ENCODE results near the gene BACH2.
A peak's percentile ranks its signal among the peaks of the same experiment; 100 is the strongest.
"Not testable (repeated sequence)": the region's sequence is repeated elsewhere in the genome, so short reads cannot be mapped to it uniquely, and the experiment has no call there.

Gene BACH2

DNA sequence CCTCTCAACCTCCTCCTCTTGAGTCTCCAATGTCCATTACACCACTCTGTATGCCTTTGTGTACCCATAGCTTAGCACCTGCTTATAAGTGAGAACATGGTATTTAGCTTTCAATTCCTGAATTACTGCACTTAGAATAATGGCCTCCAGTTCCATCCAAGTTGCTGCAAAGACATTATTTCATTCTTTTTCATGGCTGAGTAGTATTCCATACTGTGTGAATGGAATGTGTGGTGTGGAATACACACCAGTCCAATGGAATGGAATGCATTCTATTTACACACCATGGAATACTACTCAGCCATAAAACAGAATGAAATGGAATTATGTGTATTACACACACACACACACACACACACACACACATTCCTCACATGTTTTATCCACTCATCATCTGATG lies 116.1 kb downstream of the BACH2 start:
- no peak for DNase-seq

DNA sequence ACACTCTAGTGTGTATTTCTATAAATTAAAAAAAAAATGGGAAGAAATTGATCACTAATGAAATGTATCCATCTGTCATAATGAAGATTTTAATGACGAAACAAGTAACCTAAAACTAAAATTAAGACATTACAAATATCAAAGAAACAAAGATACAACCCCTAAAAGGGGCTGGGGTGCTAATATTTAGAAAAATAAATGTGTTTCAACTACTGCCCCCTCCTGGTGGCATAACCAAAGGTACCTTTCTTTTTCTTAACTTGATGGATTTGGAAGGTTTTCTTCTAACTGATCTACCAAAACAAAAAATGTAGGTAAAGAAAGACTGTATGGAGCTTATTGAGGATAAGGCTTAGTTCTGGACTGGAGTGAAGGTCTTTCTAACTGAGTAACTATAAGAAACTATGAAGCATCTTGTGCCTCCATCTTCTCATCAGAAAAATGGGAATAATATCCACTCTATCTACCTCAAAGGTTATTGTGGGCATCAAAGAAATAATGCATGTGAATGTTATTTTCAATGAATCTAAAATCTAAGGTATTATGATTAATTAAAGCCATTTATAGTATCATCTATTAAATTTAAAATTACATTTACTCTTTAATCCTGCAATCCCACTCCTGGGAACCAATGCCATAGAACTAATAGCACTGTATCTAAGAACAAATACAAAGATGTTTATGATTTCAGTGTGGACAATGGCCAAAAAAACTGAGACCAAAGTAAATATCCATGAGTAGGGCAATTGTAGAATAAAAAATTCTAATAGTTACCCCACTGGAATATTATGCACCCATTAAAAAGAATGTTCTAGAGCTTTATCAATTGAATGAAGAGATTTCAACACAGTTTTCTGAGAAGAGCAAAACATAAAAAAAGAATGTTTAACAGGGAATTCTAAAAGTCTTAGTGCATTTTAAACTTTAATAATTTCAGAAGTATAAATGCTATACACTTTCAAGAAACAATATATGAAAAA lies 117.2 kb downstream of the BACH2 start:
- DNase-seq, result no peak

DNA sequence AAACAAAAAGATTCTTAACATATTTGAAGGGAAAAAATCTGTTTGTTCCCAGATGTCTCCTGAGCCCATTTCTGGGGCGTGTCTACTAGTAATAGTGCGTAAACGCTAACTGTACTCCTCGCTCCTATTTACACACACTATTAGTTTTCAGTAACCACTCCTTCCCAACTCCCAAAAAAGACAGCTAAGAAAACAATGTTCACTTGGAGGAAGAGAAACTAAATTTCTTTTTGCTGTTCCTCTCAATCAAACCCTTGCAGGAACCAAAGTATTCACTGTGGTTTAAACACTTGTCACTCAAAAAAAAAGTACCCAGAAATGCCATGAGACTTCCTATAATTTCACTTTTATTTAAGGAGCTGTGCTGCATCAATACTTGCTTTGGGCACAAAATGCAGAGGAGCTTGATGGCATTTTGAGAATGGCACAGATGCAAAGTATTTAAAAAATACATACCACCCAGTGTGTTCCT lies 118.2 kb downstream of the BACH2 start:
- DNase-seq, result no peak

GRCh38 chr6:90177544-90178383 lies 118.9 kb downstream of the BACH2 start:
- peak in 1 of 2 experiments; percentile 4 for DNase-seq

GRCh38 chr6:90175627-90176538 lies 120.8 kb downstream of the BACH2 start:
- no peak for DNase-seq

DNA sequence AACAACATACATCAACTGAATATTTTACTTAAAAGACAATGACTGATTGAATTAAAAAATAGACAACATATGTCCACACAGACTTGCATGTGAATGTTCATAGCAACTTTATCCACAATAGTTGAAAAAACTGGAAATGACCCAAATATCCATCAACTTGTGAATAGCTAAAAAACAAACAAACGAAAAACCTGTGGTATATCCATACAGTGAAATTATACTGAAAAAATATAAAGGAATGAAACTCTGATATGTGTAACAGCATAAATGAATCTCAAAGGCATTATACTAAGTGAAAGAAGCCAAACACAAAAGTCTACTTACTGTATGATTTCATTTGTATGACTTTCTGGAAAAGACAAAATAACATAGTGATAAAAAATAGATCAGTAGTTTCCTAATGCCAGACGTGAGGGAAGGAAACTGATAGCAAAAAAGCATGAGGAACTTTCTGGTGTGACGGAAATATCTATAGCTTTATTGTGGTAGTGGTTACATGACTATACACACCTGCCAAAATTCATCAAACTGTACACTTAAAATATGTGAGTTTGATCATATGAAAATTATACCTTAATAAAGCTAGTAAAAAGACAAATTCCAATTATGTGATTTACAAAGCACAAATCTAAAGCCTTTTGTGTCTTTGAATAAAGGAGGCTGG lies 123.2 kb downstream of the BACH2 start:
- DNase-seq, result no peak

DNA sequence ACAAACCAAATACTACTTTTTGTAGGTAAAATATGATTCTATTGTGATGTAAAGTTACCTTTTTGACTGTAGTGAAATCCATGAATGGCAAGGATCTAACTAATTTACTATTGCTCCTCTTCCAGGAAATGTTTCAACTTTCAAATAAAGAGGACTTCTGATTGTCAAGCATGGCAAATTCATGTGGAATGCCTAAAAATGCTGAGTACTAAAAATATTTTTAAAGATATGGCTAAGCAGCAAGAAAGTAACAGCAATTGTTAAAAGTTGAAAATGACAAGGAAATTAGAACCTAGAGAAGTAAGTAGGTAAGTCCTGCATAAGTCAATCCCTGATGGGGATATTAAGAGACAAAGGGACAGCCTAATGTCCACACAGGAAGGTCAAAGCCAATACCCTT lies 126.0 kb downstream of the BACH2 start:
- DNase-seq, result no peak

DNA sequence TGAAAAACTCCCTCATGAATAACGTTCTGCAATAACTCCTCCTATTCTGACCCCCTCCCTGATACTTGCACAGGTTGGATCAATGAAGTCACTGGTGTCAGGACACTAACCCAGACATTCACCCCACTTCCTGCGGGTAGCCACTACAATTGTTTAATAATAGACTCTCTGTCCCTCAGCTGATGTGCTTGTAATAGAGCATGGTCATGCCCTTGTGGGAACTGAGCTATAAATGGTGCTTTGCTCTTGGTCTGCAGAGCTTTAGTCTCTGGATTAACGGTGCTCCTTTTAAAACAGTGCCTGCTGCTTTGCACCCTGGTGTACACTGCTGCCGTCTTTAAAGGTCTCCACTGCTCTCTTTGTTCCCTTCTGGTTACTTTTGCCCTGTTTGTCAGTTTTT lies 127.3 kb downstream of the BACH2 start:
- no peak for DNase-seq

- no peak for DNase-seq
These were observed 127.9 kb downstream of the BACH2 start for GRCh38 chr6:90168693-90169131.

GRCh38 chr6:90167514-90168379 lies 128.9 kb downstream of the BACH2 start:
- DNase-seq, result no peak

GRCh38 chr6:90166155-90166924 lies 130.3 kb downstream of the BACH2 start:
- DNase-seq, result not testable (repeated sequence)

DNA sequence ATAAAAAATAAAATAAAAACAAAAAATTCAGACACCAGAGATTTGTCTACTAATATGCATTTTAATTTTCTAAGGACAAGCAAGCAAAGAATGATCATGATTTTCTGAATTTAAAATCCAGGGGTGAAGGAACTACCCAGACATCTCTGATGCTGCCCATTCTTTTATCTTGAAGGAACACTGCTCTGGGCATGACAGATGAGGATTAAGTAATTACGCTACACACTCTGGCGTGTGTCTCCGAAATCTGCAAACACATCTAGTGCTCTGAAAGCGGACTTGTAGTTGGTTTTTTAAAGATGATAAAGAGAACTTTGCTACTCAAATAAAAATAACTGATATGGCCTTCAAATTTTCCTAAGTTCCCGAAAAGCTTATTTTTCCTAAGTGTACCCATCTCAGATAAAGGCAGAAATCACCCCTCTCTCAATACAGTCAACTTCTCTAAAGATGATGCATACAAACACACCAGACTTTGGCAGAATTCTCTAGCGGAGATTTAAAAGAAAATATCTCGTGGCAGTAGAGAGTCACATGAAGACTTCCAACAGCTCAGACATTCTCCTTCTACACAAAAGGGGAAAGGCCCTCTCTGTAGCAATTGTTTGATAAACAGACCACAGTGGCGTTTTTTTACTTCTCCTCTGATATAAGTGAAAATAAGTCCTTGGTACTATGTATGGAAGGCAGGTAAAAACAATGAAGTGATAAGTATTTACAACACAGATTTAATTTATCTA lies 133.8 kb downstream of the BACH2 start:
- DNase-seq, result no peak

DNA sequence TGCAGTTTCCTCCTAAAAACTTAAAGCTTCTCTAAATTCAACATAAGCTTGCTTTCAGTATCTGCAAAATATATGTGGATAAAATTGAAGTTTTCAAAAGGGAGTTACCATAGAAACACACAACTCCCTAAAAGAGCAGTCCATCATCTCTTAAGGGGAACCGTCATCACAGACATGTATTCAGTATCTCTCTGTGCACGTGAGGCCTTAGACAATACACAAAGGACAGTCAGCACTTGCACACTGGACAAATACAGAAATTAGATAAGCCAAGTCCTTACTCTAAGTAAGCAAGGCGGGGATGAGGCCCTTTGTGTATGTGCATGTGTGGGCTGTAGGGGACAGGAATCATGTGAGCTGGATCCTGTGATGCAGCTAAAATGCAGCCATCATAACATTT lies 136.6 kb downstream of the BACH2 start:
- DNase-seq, result no peak

DNA sequence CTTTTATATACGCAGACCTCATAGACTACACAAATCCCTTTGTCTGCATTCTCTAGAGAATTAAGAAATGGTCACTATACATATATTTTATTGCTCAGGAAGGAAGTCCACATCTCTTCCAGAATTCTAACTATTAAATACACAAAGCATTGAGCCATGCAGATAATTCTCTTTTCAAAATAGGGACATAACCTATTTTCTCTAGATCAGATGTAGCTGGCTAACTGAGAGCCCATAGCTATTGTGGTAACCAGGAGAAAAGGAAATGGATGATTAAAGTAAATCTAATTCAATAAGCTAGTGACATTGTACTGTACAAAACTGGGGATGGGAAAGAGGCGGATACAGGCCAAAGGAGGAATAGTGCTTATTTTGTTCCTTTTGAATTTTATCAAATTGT lies 137.2 kb downstream of the BACH2 start:
- no peak for DNase-seq

DNA sequence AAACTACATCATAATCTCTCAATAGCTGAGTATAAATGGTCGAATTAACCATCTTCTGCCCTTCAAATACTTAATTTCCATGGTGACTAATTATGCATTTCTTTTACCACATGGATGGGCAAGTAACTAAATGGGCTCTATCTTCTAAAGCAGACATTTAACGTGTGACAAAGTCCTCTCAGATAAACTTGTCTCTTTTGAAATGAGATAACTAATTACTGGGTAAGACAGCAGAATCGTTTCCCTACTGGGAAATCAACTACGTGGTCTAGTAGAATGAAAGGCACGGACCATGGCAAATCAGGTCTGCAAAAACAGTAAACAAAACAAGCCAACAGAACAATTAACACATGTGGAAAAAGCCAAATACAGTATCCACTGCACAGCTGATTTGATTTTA lies 137.7 kb downstream of the BACH2 start:
- DNase-seq, result no peak

GRCh38 chr6:90157441-90157840 lies 139.2 kb downstream of the BACH2 start:
- peak; percentile 45 to 62 for DNase-seq

DNA sequence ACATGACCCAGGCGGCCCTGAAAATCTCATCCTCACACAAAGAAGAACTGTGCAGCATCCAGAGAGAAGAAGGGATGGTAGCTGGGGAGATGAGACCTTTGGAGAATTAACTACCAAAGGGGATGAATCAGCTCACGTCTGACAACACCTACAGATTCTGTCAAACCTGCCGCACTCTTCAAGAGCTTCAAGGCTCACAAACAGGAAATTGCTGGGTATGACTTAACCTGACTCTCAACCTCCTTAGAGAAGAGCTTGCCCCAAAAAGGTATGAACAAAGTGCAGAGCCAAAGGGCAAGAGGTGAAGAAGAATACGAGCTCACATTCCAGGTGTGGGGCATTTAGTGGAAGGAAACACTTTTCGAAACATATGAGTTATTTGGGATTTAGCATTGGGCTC lies 139.8 kb downstream of the BACH2 start:
- DNase-seq, result no peak

DNA sequence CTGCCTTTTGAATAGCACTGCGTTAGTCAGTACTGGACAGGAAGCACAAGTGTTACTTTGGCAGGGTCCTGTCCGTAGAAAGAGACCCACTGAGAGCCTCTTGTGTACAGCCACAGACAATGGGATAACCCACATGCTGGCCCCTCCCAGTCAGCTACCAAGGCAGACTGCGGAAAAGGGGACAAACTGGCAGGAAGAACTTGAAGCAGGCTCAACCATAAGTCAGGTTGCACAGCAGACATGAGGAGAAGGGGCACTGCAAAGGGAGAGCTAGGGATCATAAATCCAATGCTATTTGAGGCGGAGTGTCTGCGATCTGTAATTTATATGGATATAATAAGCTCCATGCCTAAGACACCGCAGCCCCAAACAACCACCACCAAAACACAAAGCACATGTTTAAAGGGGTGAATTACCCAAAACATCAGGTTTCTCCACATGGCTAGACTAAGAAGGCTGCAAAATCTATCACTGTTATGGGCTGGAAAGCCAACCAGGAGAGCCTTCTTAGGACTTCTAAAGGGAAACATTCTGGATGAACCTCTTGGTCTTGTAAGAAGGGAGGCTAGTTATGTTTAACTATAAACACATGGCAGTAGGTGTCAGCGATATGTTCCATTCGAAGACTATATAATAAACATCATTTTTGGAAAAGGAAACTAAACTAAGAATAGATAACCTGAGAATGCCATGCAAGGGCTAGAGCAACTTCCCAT lies 141.7 kb downstream of the BACH2 start:
- no peak for DNase-seq
